H9 (cell line): ENCODE measurements around the gene KCNH2. TPM values are rescaled to one million over a fixed set of nuclear protein-coding genes. Genes with fewer than 3 reads are reported as not detected.

Experiments
- DNase-seq: peaks from one replicate; pipeline ENCODE4 v3.0.0-alpha.2; 2017
- H2AFZ ChIP-seq: one replicate; pipeline ENCODE4 v1.6.1; 2013; ENCODE audit warnings: mild to moderate bottlenecking, low read length, control low read depth, moderate library complexity
- H2AK5ac ChIP-seq: 2 replicates; pipeline ENCODE4 v1.6.1; 2013; ENCODE audit warnings: low read length, control low read depth, mixed read lengths; ENCODE audit not compliant: insufficient read length
- H2BK120ac ChIP-seq: one replicate; pipeline ENCODE4 v1.6.1; 2013; ENCODE audit warnings: low read depth, mild to moderate bottlenecking, low read length, control low read depth, inconsistent platforms; ENCODE audit not compliant: poor library complexity, severe bottlenecking
- H2BK12ac ChIP-seq: 2 replicates; pipeline ENCODE4 v1.6.1; 2013; ENCODE audit warnings: low read length, control low read depth, mixed read lengths, low read depth; ENCODE audit not compliant: insufficient read length
- H2BK15ac ChIP-seq: 2 replicates; pipeline ENCODE4 v1.6.1; 2013; ENCODE audit warnings: low read depth, low read length, control low read depth
- H2BK20ac ChIP-seq: one replicate; pipeline ENCODE4 v1.6.1; 2013; ENCODE audit warnings: low read depth, mild to moderate bottlenecking, low read length, control low read depth, inconsistent platforms; ENCODE audit not compliant: poor library complexity, severe bottlenecking
- H2BK5ac ChIP-seq: 2 replicates; pipeline ENCODE4 v1.6.1; 2013; ENCODE audit warnings: low read length, control low read depth, mixed read lengths; ENCODE audit not compliant: insufficient read length
- H3K14ac ChIP-seq: 2 replicates; pipeline ENCODE4 v1.6.1; 2013; ENCODE audit warnings: low read length, control low read depth; ENCODE audit not compliant: insufficient read depth
- H3K18ac ChIP-seq: 2 replicates; pipeline ENCODE4 v1.6.1; 2013; ENCODE audit warnings: low read depth, mild to moderate bottlenecking, mixed read lengths, low read length, control low read depth; ENCODE audit not compliant: insufficient read length
- H3K23ac ChIP-seq: 2 replicates; pipeline ENCODE4 v1.6.1; 2013; ENCODE audit warnings: low read length, control low read depth, mixed read lengths, low read depth; ENCODE audit not compliant: insufficient read length
- H3K23me2 ChIP-seq: 2 replicates; pipeline ENCODE4 v1.6.1; 2013; ENCODE audit warnings: low read depth, mild to moderate bottlenecking, mixed read lengths, low read length, control low read depth; ENCODE audit not compliant: insufficient read length, poor library complexity, severe bottlenecking
- H3K27ac ChIP-seq: 2 replicates; pipeline ENCODE4 v1.5.1; 2013; ENCODE audit warnings: low read length, control low read depth, mixed read lengths, low read depth; ENCODE audit not compliant: insufficient read length
- H3K27me3 ChIP-seq: 2 replicates; pipeline ENCODE4 v1.6.1; 2013; ENCODE audit warnings: low read length, control low read depth, inconsistent platforms; ENCODE audit not compliant: insufficient read depth
- H3K4ac ChIP-seq: 2 replicates; pipeline ENCODE4 v1.6.1; 2013; ENCODE audit warnings: low read depth, mild to moderate bottlenecking, control low read depth, inconsistent platforms, low read length, moderate library complexity
- H3K4me1 ChIP-seq: 2 replicates; pipeline ENCODE4 v1.6.1; 2013; ENCODE audit warnings: low read length, control low read depth, inconsistent platforms; ENCODE audit not compliant: insufficient read depth
- H3K4me2 ChIP-seq: 2 replicates; pipeline ENCODE4 v1.6.1; 2013; ENCODE audit warnings: low read length, control low read depth, mixed read lengths; ENCODE audit not compliant: insufficient read length, insufficient read depth
- H3K56ac ChIP-seq: 2 replicates; pipeline ENCODE4 v1.6.1; 2013; ENCODE audit warnings: low read depth, mild to moderate bottlenecking, mixed read lengths, low read length, control low read depth; ENCODE audit not compliant: insufficient read length
- H3K79me1 ChIP-seq: 2 replicates; pipeline ENCODE4 v1.6.1; 2013; ENCODE audit warnings: low read depth, mild to moderate bottlenecking, moderate library complexity, low read length, control low read depth, inconsistent platforms; ENCODE audit not compliant: insufficient read depth, poor library complexity, severe bottlenecking
- H3K79me2 ChIP-seq: 2 replicates; pipeline ENCODE4 v1.6.1; 2013; ENCODE audit warnings: low read length, control low read depth, inconsistent platforms; ENCODE audit not compliant: insufficient read depth
- H3K9ac ChIP-seq: 2 replicates; pipeline ENCODE4 v1.6.1; 2013; ENCODE audit warnings: low read length, control low read depth, mixed read lengths; ENCODE audit not compliant: insufficient read length; ENCODE audit errors: extremely low read depth
- H3K9me3 ChIP-seq: one replicate; pipeline ENCODE4 v1.6.1; 2013; ENCODE audit warnings: low read depth, low read length, inconsistent platforms; ENCODE audit not compliant: control insufficient read depth
- H3T11ph ChIP-seq: one replicate; pipeline ENCODE4 v1.6.1; 2013; ENCODE audit warnings: mild to moderate bottlenecking, low read length, control low read depth, inconsistent platforms
- H4K20me1 ChIP-seq: one replicate; pipeline ENCODE4 v1.6.1; 2013; ENCODE audit not compliant: control insufficient read depth, insufficient read length, insufficient read depth
- H4K5ac ChIP-seq: 2 replicates; pipeline ENCODE4 v1.6.1; 2013; ENCODE audit warnings: low read depth, mild to moderate bottlenecking, mixed read lengths, low read length, control low read depth; ENCODE audit not compliant: insufficient read length
- H4K8ac ChIP-seq: replicated peaks from 2 replicates; pipeline ENCODE4 v1.6.1; 2013; ENCODE audit warnings: low read length, control low read depth, mixed read lengths, low read depth; ENCODE audit not compliant: insufficient read length
- H4K91ac ChIP-seq: 2 replicates; pipeline ENCODE4 v1.6.1; 2013; ENCODE audit warnings: low read depth, mild to moderate bottlenecking, moderate library complexity, mixed read lengths, low read length, control low read depth; ENCODE audit not compliant: insufficient read length
- H3K27ac Mint-ChIP-seq, 3 experiments: 2 replicates in 2 of 3; 3 replicates in 1 of 3; pipeline ENCODE4 v1.8.0; 2020 to 2021; ENCODE audit warnings: mixed read lengths in 3 of 3, mild to moderate bottlenecking in 1 of 3, moderate library complexity in 1 of 3
- H3K27me3 Mint-ChIP-seq: 2 replicates; pipeline ENCODE4 v1.8.0; 2021; ENCODE audit warnings: low read depth, mild to moderate bottlenecking, moderate library complexity, mixed read lengths
- H3K36me3 Mint-ChIP-seq, 3 experiments: 2 replicates in 2 of 3; 3 replicates in 1 of 3; pipeline ENCODE4 v1.8.0; 2020 to 2021; ENCODE audit warnings: low read depth in 3 of 3, mixed read lengths in 3 of 3; ENCODE audit not compliant: insufficient read depth in 1 of 3
- H3K4me1 Mint-ChIP-seq, 2 experiments: 2 replicates each; pipeline ENCODE4 v1.8.0; 2020; ENCODE audit warnings: mixed read lengths in 2 of 2
- H3K4me3 Mint-ChIP-seq, 2 experiments: 2 replicates in 1 of 2; 3 replicates in 1 of 2; pipeline ENCODE4 v1.8.0; 2020 to 2021; ENCODE audit warnings: mild to moderate bottlenecking in 2 of 2, mixed read lengths in 2 of 2, moderate library complexity in 1 of 2
- H3K9me3 Mint-ChIP-seq, 2 experiments: 2 replicates in 1 of 2; 3 replicates in 1 of 2; pipeline ENCODE4 v1.8.0; 2020; ENCODE audit warnings: mild to moderate bottlenecking in 2 of 2, mixed read lengths in 2 of 2, moderate library complexity in 1 of 2
- CTCF ChIP-seq: fragments of 200-600 bp; sonication (generic); conservative IDR thresholded peaks from 3 replicates; pipeline ENCODE4 v1.8.0; 2021; ENCODE audit warnings: antibody characterized with exemption, mild to moderate bottlenecking
- WGBS: extraction: QIAGEN DNeasy Blood & Tissue Kit; methylation state at CpG from one replicate; pipeline ENCODE4 v1.1.7; 2013; ENCODE audit warnings: missing lambda C conversion rate, low lambda C conversion rate, mixed read lengths; ENCODE audit not compliant: insufficient read length; ENCODE audit errors: extremely low coverage; 5-methylcytosine and 5-hydroxymethylcytosine counted together
- total RNA-seq: library from RNA; stranded (reverse); gene quantifications from 2 replicates; pipeline ENCODE4 v1.2.1, GENCODE V29; 2021

The KCNH2 gene
- total RNA-seq, 1 experiment from 2014 or later = 4.5 TPM

- H2BK120ac ChIP-seq = no peak overlapping the region
- H3K27me3 ChIP-seq = no peaks in the 10 kb centered on the region
- TF ChIP-seq CTCF = no peak
- no peak overlapping the region for H3K9ac ChIP-seq
- no peak overlapping the region for H4K91ac ChIP-seq
- H4K5ac ChIP-seq = no peak overlapping the region
- Mint-ChIP-seq H3K27ac (no peak overlapping the region), H3K36me3 (no peaks in the 10 kb centered on the region), H3K4me1 (peaks cover 7 to 11% of the 10 kb centered on the region in 2 experiments), H3K27me3 (peaks cover 15% of the 10 kb centered on the region), H3K9me3 (no peaks in the 10 kb centered on the region), H3K4me3 (no peak overlapping the region)
- H3K4ac ChIP-seq = no peak overlapping the region
- no peak overlapping the region for H2BK5ac ChIP-seq
- H3K79me1 ChIP-seq = no peaks in the 10 kb centered on the region
- no peak overlapping the region for H3K18ac ChIP-seq
- no peak overlapping the region for H3K27ac ChIP-seq
- H4K8ac ChIP-seq = no peak overlapping the region
- no peak overlapping the region for H3K56ac ChIP-seq
- no peak overlapping the region for H3K23ac ChIP-seq
- no peak overlapping the region for H3T11ph ChIP-seq
- H2BK12ac ChIP-seq = no peak overlapping the region
- H3K79me2 ChIP-seq = no peaks in the 10 kb centered on the region
- WGBS = no CpG with 5 or more reads among the region's 11 CpGs
- H3K4me1 ChIP-seq = no peaks in the 10 kb centered on the region
- H3K9me3 ChIP-seq = no peaks in the 10 kb centered on the region
- no peak overlapping the region for H2AFZ ChIP-seq
- H3K4me2 ChIP-seq = no peak overlapping the region
- H4K20me1 ChIP-seq = no peaks in the 10 kb centered on the region
- no peak for DNase-seq
- no peak overlapping the region for H2BK15ac ChIP-seq
- no peak overlapping the region for H2AK5ac ChIP-seq
- no peaks in the 10 kb centered on the region for H3K23me2 ChIP-seq
- no peak overlapping the region for H2BK20ac ChIP-seq
- H3K14ac ChIP-seq = no peak overlapping the region
These were observed 37.6 kb downstream of the KCNH2 start for GRCh38 chr7:150940431-150941102.
